Stomach (tissue), 9 donors: Measurements from ENCODE around the gene OXLD1. TPM values are rescaled to one million over a fixed set of nuclear protein-coding genes. Genes with fewer than 3 reads are reported as not detected.

Experiments
- DNase-seq, 2 donors: peaks; one replicate each; pipeline versions ENCODE4 v3.0.0 to v3.0.0-alpha.2; 2013 to 2019
- H3K27ac ChIP-seq, 5 donors: fragments of 200-600 bp in 4 of 5; sonication (generic) in 4 of 5; one replicate each; pipeline ENCODE4 v1.5.1; 2013 to 2019; ENCODE audit warnings: mild to moderate bottlenecking in 1 of 5, moderate library complexity in 1 of 5
- H3K27me3 ChIP-seq, 3 donors: fragments of 200-600 bp; sonication (generic); one replicate each; pipeline ENCODE4 v1.5.1; 2017 to 2019; ENCODE audit warnings: mixed run types in 1 of 3
- H3K36me3 ChIP-seq, 4 donors: fragments of 200-600 bp; sonication (generic); 1 replicate in 3 of 4; 2 replicates in 1 of 4; pipeline ENCODE4 v1.5.1; 2016 to 2019
- H3K4me1 ChIP-seq, 4 donors: fragments of 200-600 bp; sonication (generic); one replicate each; pipeline ENCODE4 v1.5.1; 2016 to 2019
- H3K4me3 ChIP-seq, 4 donors: fragments of 200-600 bp; sonication (generic) in 3 of 4; one replicate each; pipeline ENCODE4 v1.5.1; 2016 to 2019; ENCODE audit warnings: mild to moderate bottlenecking in 1 of 4
- H3K9me3 ChIP-seq, 4 donors: fragments of 200-600 bp; sonication (generic); one replicate each; pipeline ENCODE4 v1.5.1; 2016 to 2019
- CTCF ChIP-seq, 7 experiments: fragments of 450-650 bp in 4 of 7; fragments of 200-600 bp in 3 of 7; sonication (generic) in 3 of 7; IDR thresholded peaks; one replicate each; pipeline ENCODE4 v1.5.1; 2016 to 2019; ENCODE audit warnings: antibody characterized with exemption in 7 of 7, control low read depth in 2 of 7, mild to moderate bottlenecking in 1 of 7
- EP300 ChIP-seq: sonication (generic); formaldehyde crosslinking; IDR thresholded peaks from one replicate; pipeline ENCODE4 v1.6.1; 2017; ENCODE audit warnings: antibody characterized with exemption
- POLR2A ChIP-seq, 4 donors: fragments of 450-650 bp; IDR thresholded peaks; one replicate each; pipeline ENCODE4 v1.6.1; 2016; ENCODE audit warnings: antibody characterized with exemption in 4 of 4, control low read depth in 2 of 4, mild to moderate bottlenecking in 1 of 4, moderate library complexity in 1 of 4
- POLR2AphosphoS5 ChIP-seq, 3 donors: sonication (generic); formaldehyde crosslinking; IDR thresholded peaks; one replicate each; pipeline ENCODE4 v1.6.1; 2016; ENCODE audit warnings: antibody characterized with exemption in 3 of 3
- WGBS, 5 donors: extraction: QIAGEN DNeasy Blood & Tissue Kit in 3 of 5; methylation state at CpG; one replicate each; pipeline versions ENCODE4 v1.1.5 to v1.1.7; 2013 to 2018; 5-methylcytosine and 5-hydroxymethylcytosine counted together
- intact Hi-C: fragments of 100-400 bp; cut with DNase I; formaldehyde crosslinking; loops from one replicate; pipeline ENCODE4 v1.15.1; 2023; ENCODE audit warnings: low total_unique reads
- polyA plus RNA-seq, 3 donors: library from polyadenylated mRNA; stranded (reverse); fragments of 200-250 nt; gene quantifications; one replicate each; pipeline ENCODE4 v1.2.3, GENCODE V29; 2013
- total RNA-seq, 5 donors: library from RNA; depleted of rRNA; stranded (reverse); fragments of >200 nt; gene quantifications; one replicate each; pipeline versions ENCODE4 v1.1.0 to v1.2.3, GENCODE V29; 2014 to 2016
- donor health status: healthy with polysubstance abuse.
- donor health status: Bipolar disorder and iron deficiency.
- donor health status: healthy.

The OXLD1 gene
- total and polyA plus RNA-seq, 8 donors, result 9.9 to 112 (median 64.5) TPM; not detected in 1

- peak overlapping the region in 3 of 4 donors; percentile 61 to 91 (median 82) for H3K4me3 ChIP-seq
- peak overlapping the region; percentile 77 to 90 (median 85) for H3K27ac ChIP-seq
- DNase-seq, result peak in 1 of 2 donors; percentile 59
Measured at GRCh38 chr17:81710514-81711308, 44.3 kb upstream of the OXLD1 start.

GRCh38 chr17:81708739-81709185 is 42.4 kb upstream of the OXLD1 start:
- WGBS, 5 donors, result 88 to 95% (median 91%) methylated on average over 13 to 17 of the region's 17 CpGs
- no peak for DNase-seq
- peaks cover 30 to 37% (median 33%) of the 10 kb centered on the region in 4 donors for H3K36me3 ChIP-seq

More at GRCh38 chr17:81710514-81711308, 44.3 kb upstream of the OXLD1 start:
- H3K27me3 ChIP-seq, result no peaks in the 10 kb centered on the region
- intact Hi-C loops, result no loop called here
- H3K9me3 ChIP-seq, result no peaks in the 10 kb centered on the region
- peaks cover 40 to 54% (median 48%) of the 10 kb centered on the region in 4 donors for H3K4me1 ChIP-seq
- H3K36me3 ChIP-seq, result peaks cover 23 to 35% (median 27%) of the 10 kb centered on the region in 4 donors
- no peak for TF ChIP-seq CTCF (IDR thresholded peaks at IDR 0.05)
- TF ChIP-seq EP300, result no peak
- TF ChIP-seq POLR2A (IDR thresholded peaks at IDR 0.05), result no peak
- no peak for TF ChIP-seq POLR2AphosphoS5 (IDR thresholded peaks at IDR 0.05)
- 9 to 16% (median 14%) methylated on average over 21 to 29 of the region's 29 CpGs for WGBS, 5 donors

GRCh38 chr17:81707725-81708646 is 41.6 kb upstream of the OXLD1 start:
- Histone ChIP-seq H3K4me3 (no peak overlapping the region), H3K36me3 (peaks cover 30 to 37% (median 33%) of the 10 kb centered on the region in 4 donors), H3K27ac (no peak overlapping the region), H3K27me3 (no peaks in the 10 kb centered on the region), H3K4me1 (peaks cover 33 to 46% (median 44%) of the 10 kb centered on the region in 4 donors), H3K9me3 (no peaks in the 10 kb centered on the region)
- intact Hi-C loops, result no loop called here
- WGBS, 5 donors, result 85 to 90% (median 86%) methylated on average over 19 to 25 of the region's 25 CpGs
- DNase-seq, result no peak
- TF ChIP-seq POLR2AphosphoS5 (IDR thresholded peaks at IDR 0.05), result no peak
- TF ChIP-seq CTCF (IDR thresholded peaks at IDR 0.05), result no peak
- TF ChIP-seq EP300, result no peak
- no peak for TF ChIP-seq POLR2A (IDR thresholded peaks at IDR 0.05)

More at GRCh38 chr17:81708739-81709185, 42.4 kb upstream of the OXLD1 start:
- no peak overlapping the region for H3K27ac ChIP-seq
- H3K4me3 ChIP-seq, result no peak overlapping the region
- H3K9me3 ChIP-seq, result no peaks in the 10 kb centered on the region
- H3K27me3 ChIP-seq, result no peaks in the 10 kb centered on the region
- no peak for TF ChIP-seq POLR2A (IDR thresholded peaks at IDR 0.05)
- TF ChIP-seq CTCF (IDR thresholded peaks at IDR 0.05), result no peak
- no peak for TF ChIP-seq EP300
- TF ChIP-seq POLR2AphosphoS5 (IDR thresholded peaks at IDR 0.05), result no peak
- H3K4me1 ChIP-seq, result peaks cover 38 to 51% (median 47%) of the 10 kb centered on the region in 4 donors
- intact Hi-C loops, result no loop called here
